OCI-LY3 (cell line): ENCODE measurements around the gene ABCB9.

Experiments used
- H2AFZ ChIP-seq: fragments of 200-600, 300-600 bp; shearing (Covaris generic); 2 replicates; pipeline ENCODE4 v1.6.0; 2014; ENCODE audit warnings: antibody characterized with exemption, low read depth, low read length
- H3K27ac ChIP-seq: fragments of 200-600, 300-600 bp; sonication (generic); 2 replicates; pipeline ENCODE4 v1.5.1; 2014; ENCODE audit warnings: mild to moderate bottlenecking, low read length, moderate library complexity, mixed read lengths
- H3K27me3 ChIP-seq: fragments of 200-600, 300-600 bp; sonication (generic); 2 replicates; pipeline ENCODE4 v1.6.1; 2014; ENCODE audit warnings: low read depth, low read length, mixed read lengths
- H3K36me3 ChIP-seq: fragments of 200-600, 300-600 bp; sonication (generic); replicated peaks from 2 replicates; pipeline ENCODE3; 2014; ENCODE audit warnings: low read depth, low read length, mixed read lengths
- H3K4me1 ChIP-seq: fragments of 300-600, 200-600 bp; sonication (generic); 2 replicates; pipeline ENCODE4 v1.6.1; 2014; ENCODE audit warnings: low read length, mixed read lengths
- H3K4me2 ChIP-seq: fragments of 200-600, 300-600 bp; sonication (generic); 2 replicates; pipeline ENCODE4 v1.6.1; 2014; ENCODE audit warnings: low read length, mixed read lengths
- H3K4me3 ChIP-seq: fragments of 300-600, 200-600 bp; sonication (generic); 2 replicates; pipeline ENCODE4 v1.5.1; 2014; ENCODE audit warnings: antibody characterized with exemption, mild to moderate bottlenecking, low read length, moderate library complexity
- H3K79me2 ChIP-seq: fragments of 300-600, 200-600 bp; shearing (Covaris generic); 2 replicates; pipeline ENCODE4 v1.6.1; 2014; ENCODE audit warnings: mild to moderate bottlenecking, low read length, mixed read lengths
- H3K9ac ChIP-seq: fragments of 300-600, 200-600 bp; shearing (Covaris generic); 2 replicates; pipeline ENCODE4 v1.6.0; 2014; ENCODE audit warnings: mild to moderate bottlenecking, low read length, moderate library complexity
- H3K9me3 ChIP-seq: fragments of 200-600, 300-600 bp; shearing (Covaris generic); 2 replicates; pipeline ENCODE4 v1.6.1; 2014; ENCODE audit warnings: low read length, mixed read lengths; ENCODE audit not compliant: insufficient read depth
- H4K20me1 ChIP-seq: fragments of 200-600, 300-600 bp; sonication (generic); 2 replicates; pipeline ENCODE4 v1.6.1; 2016; ENCODE audit warnings: low read length, mixed read lengths; ENCODE audit not compliant: insufficient read depth
- EZH2phosphoT487 ChIP-seq: fragments of 200-600 bp; shearing (Covaris generic); IDR thresholded peaks from 2 replicates; pipeline ENCODE4 v1.6.1; 2018; ENCODE audit warnings: antibody characterized with exemption, mixed run types, low read depth
- TF ChIP-seq, protein P1 (sequence below): fragments of 200-600, 300-600 bp; sonication (generic); IDR thresholded peaks from 2 replicates; pipeline ENCODE4 v1.5.1; 2014; ENCODE audit warnings: antibody characterized with exemption, low read length, low read depth

Gene ABCB9

GRCh38 chr12:122889761-122890520 lies 76.3 kb downstream of the ABCB9 start:
- no peaks in the 10 kb centered on the region for H3K79me2 ChIP-seq
- peaks cover 90% of the 10 kb centered on the region for H3K27me3 ChIP-seq
- H3K9ac ChIP-seq: no peak overlapping the region
- no peak overlapping the region for H3K4me3 ChIP-seq
- H3K36me3 ChIP-seq: no peaks in the 10 kb centered on the region
- TF ChIP-seq, protein P1, sequence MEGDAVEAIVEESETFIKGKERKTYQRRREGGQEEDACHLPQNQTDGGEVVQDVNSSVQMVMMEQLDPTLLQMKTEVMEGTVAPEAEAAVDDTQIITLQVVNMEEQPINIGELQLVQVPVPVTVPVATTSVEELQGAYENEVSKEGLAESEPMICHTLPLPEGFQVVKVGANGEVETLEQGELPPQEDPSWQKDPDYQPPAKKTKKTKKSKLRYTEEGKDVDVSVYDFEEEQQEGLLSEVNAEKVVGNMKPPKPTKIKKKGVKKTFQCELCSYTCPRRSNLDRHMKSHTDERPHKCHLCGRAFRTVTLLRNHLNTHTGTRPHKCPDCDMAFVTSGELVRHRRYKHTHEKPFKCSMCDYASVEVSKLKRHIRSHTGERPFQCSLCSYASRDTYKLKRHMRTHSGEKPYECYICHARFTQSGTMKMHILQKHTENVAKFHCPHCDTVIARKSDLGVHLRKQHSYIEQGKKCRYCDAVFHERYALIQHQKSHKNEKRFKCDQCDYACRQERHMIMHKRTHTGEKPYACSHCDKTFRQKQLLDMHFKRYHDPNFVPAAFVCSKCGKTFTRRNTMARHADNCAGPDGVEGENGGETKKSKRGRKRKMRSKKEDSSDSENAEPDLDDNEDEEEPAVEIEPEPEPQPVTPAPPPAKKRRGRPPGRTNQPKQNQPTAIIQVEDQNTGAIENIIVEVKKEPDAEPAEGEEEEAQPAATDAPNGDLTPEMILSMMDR: no peak
- no peak for TF ChIP-seq EZH2phosphoT487
- H2AFZ ChIP-seq: no peak overlapping the region
- no peaks in the 10 kb centered on the region for H3K9me3 ChIP-seq
- H3K4me1 ChIP-seq: peaks cover 34% of the 10 kb centered on the region
- H3K4me2 ChIP-seq: no peak overlapping the region
- H4K20me1 ChIP-seq: peaks cover 18% of the 10 kb centered on the region
- H3K27ac ChIP-seq: no peak overlapping the region

DNA sequence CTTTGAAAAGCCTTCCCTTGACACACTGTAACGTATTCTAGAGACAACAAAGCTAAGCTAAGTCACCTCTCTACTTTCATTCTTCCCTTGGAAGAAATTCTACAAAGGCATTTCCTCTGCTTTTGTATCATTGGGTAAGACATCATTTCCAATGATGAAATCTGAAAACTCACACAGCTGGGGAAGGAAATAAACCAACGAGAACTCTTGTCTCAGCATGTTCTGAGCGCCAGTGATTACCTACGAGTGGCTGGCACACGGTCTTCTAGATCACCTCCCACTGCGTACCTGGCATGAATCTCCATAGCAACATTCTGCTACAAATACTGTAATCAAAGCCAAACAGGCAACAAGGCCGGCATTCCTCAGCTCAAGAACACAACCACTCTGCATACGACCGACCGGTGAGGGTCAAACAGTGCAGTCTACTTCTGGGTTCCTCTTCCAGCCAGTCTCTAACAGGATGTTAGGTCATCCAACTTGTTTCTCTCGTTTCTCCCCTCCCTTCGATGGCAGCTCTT lies 78.0 kb downstream of the ABCB9 start:
- TF ChIP-seq, protein P1: no peak
- no peak for TF ChIP-seq EZH2phosphoT487
- H3K9me3 ChIP-seq: no peaks in the 10 kb centered on the region
- H3K27ac ChIP-seq: no peak overlapping the region
- peaks cover 31% of the 10 kb centered on the region for H3K4me1 ChIP-seq
- peak overlapping the region; percentile 67 for H3K4me3 ChIP-seq
- no peaks in the 10 kb centered on the region for H3K36me3 ChIP-seq
- peaks cover 90% of the 10 kb centered on the region for H3K27me3 ChIP-seq
- 0 out of 2 replicates have a peak overlapping the region, but pooled peaks have one; percentile 34 for H2AFZ ChIP-seq
- no peaks in the 10 kb centered on the region for H3K79me2 ChIP-seq
- H3K4me2 ChIP-seq: peak overlapping the region; percentile 84
- H3K9ac ChIP-seq: no peak overlapping the region
- peaks cover 18% of the 10 kb centered on the region for H4K20me1 ChIP-seq

DNA sequence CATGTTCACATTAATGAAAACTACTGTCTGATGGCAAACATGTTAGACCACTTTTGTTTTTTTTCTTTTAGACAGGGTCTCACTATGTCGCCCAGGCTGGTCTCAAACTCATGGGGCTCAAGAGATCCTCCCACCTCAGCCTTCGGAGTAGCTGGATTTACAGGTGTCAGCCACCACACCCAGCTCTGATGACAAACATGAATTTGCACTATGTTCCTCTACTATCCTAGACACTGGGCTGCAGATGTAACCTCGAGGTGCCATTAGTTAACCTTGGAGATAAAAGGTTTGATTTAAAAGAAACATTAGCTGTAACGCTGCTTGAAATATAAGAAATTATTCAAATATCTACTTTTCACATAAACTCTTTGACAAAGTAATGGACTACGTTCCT lies 78.4 kb downstream of the ABCB9 start:
- H3K27ac ChIP-seq: no peak overlapping the region
- H3K36me3 ChIP-seq: no peaks in the 10 kb centered on the region
- H3K9me3 ChIP-seq: no peaks in the 10 kb centered on the region
- H3K79me2 ChIP-seq: no peaks in the 10 kb centered on the region
- peaks cover 18% of the 10 kb centered on the region for H4K20me1 ChIP-seq
- H3K4me3 ChIP-seq: peak overlapping the region; percentile 67
- H3K4me1 ChIP-seq: peaks cover 28% of the 10 kb centered on the region
- TF ChIP-seq, protein P1: no peak
- H3K4me2 ChIP-seq: peak overlapping the region; percentile 84
- peaks cover 91% of the 10 kb centered on the region for H3K27me3 ChIP-seq
- H2AFZ ChIP-seq: no peak overlapping the region
- H3K9ac ChIP-seq: no peak overlapping the region

DNA sequence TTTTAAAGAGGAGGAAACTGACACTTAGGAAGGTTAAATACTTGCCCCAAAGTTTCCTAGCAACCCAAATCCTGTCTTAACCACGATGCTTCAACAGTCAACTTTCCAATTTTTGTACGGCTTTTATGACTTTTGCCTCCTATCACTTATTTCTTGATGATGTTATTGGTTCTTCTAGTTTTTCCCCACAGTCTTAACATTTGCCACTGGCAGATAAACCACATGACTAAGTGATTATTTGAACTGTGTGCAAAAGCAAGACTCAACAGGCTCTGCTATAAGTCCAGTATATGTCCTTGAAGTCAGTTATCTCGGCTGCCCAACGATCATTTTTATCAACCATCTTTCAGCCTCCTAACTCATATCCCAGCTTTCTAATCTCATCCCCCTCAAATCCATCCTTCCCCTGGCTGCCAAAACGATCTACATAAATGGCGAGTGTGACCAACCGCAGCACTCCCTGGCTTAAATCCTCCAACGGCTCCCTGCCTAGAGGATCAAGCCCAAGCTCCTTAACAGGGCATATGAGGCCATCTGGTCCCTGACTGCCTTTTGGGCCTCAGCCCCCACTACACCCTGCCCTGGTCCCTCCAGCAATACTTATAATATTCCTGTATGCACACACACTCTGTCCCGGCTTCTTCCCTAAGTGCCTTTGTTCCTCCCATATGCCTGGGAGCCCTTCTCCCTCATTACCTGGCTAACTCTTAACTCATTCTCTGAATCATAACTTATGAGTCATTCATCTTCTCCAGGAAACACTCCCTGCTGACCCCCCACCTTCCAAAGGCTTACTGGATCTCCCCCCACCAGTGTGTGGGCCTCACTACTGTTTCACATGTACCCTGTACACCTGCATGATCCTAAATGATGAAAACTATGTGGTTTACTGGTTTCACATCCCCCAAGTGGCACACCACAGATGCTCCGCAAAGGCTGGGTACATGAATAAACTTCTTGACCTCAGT lies 79.1 kb downstream of the ABCB9 start:
- no peak for TF ChIP-seq EZH2phosphoT487
- TF ChIP-seq, protein P1: no peak
- Histone ChIP-seq H3K9me3 (no peaks in the 10 kb centered on the region), H3K27ac (no peak overlapping the region), H2AFZ (no peak overlapping the region), H3K9ac (no peak overlapping the region), H4K20me1 (peaks cover 21% of the 10 kb centered on the region), H3K4me3 (peak overlapping the region; percentile 67), H3K79me2 (no peaks in the 10 kb centered on the region), H3K36me3 (no peaks in the 10 kb centered on the region), H3K4me1 (peaks cover 28% of the 10 kb centered on the region), H3K27me3 (peaks cover 92% of the 10 kb centered on the region), H3K4me2 (peak overlapping the region; percentile 84)
